KMS-11 (cell line): ENCODE measurements around the gene SMAGP.

Experiments
- H2AFZ ChIP-seq: fragments of 200-600 bp; sonication (generic); 2 replicates; pipeline ENCODE4 v1.6.1; 2016; ENCODE audit warnings: antibody characterized with exemption, mixed run types, low read depth
- H3K27ac ChIP-seq: fragments of 200-600 bp; sonication (generic); 2 replicates; pipeline ENCODE4 v1.6.1; 2016; ENCODE audit warnings: mild to moderate bottlenecking, mixed run types
- H3K27me3 ChIP-seq: fragments of 200-600 bp; sonication (generic); 2 replicates; pipeline ENCODE4 v1.6.1; 2017; ENCODE audit warnings: mild to moderate bottlenecking, low read depth, mixed run types, moderate library complexity; ENCODE audit not compliant: insufficient read depth
- H3K36me3 ChIP-seq: fragments of 200-600 bp; sonication (generic); 2 replicates; pipeline ENCODE4 v1.6.1; 2017; ENCODE audit warnings: mild to moderate bottlenecking, mixed run types; ENCODE audit not compliant: insufficient read depth
- H3K4me1 ChIP-seq: fragments of 200-600 bp; sonication (generic); 2 replicates; pipeline ENCODE4 v1.6.1; 2016; ENCODE audit warnings: mild to moderate bottlenecking, low read depth, mixed run types; ENCODE audit not compliant: poor library complexity, severe bottlenecking
- H3K4me2 ChIP-seq: fragments of 200-600 bp; sonication (generic); 2 replicates; pipeline ENCODE4 v1.7.0; 2016; ENCODE audit warnings: mild to moderate bottlenecking, mixed run types
- H3K4me3 ChIP-seq: fragments of 200-600 bp; sonication (generic); IDR thresholded peaks from 2 replicates; pipeline ENCODE4 v1.6.1; 2017; ENCODE audit warnings: low read depth, low read length, mixed read lengths; ENCODE audit not compliant: insufficient read depth
- H3K79me2 ChIP-seq: fragments of 200-600 bp; sonication (generic); 2 replicates; pipeline ENCODE4 v1.6.1; 2016; ENCODE audit warnings: low read depth, mixed run types; ENCODE audit not compliant: insufficient read depth
- H3K9ac ChIP-seq: fragments of 200-600 bp; sonication (generic); 2 replicates; pipeline ENCODE4 v1.6.1; 2016; ENCODE audit warnings: mild to moderate bottlenecking, mixed run types
- H4K20me1 ChIP-seq: fragments of 200-600 bp; sonication (generic); 2 replicates; pipeline ENCODE4 v1.6.1; 2016; ENCODE audit warnings: mild to moderate bottlenecking, mixed run types; ENCODE audit not compliant: insufficient read depth
- CTCF ChIP-seq: fragments of 200-600 bp; sonication (generic); conservative IDR thresholded peaks from 2 replicates; pipeline ENCODE4 v1.6.1; 2017; ENCODE audit warnings: low read depth, mild to moderate bottlenecking, antibody characterized with exemption, low read length, moderate library complexity, mixed read lengths

SMAGP gene

DNA sequence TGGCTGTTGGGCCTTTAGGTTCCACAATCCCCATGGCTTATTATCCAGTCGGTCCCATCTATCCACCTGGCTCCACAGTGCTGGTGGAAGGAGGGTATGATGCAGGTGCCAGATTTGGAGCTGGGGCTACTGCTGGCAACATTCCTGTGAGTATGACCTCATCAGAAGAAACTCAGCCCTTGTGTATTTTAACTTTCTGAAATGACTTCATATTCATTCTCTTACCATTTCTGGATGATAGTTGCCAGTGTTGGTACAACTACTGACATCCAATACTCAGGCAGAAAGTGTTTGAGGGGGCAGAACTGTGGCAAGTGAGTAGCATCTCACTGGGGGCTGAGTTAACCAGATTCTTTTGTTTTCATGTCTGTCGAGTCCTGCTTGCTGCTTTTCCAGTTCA is 29.2 kb downstream of the SMAGP start:
- H3K4me3 ChIP-seq = no peak overlapping the region
- no peak overlapping the region for H2AFZ ChIP-seq
- no peak for TF ChIP-seq CTCF
- 0 out of 2 replicates have a peak overlapping the region, but pooled peaks have one; percentile 93 for H3K4me2 ChIP-seq
- no peak overlapping the region for H3K9ac ChIP-seq
- H3K36me3 ChIP-seq = peaks cover 7% of the 10 kb centered on the region; the same call in 1 of the 2 replicates
- no peaks in the 10 kb centered on the region for H3K27me3 ChIP-seq
- peaks cover 19% of the 10 kb centered on the region for H3K4me1 ChIP-seq
- H3K27ac ChIP-seq = no peak overlapping the region
- H4K20me1 ChIP-seq = no peaks in the 10 kb centered on the region
- H3K79me2 ChIP-seq = peaks cover 16% of the 10 kb centered on the region

GRCh38 chr12:51238510-51239334 is 31.5 kb downstream of the SMAGP start, which contains the start of gene DAZAP2:
Gene DAZAP2, plus strand, starts transcription at chr12:51238826. Its CDS starts 82 bp downstream, at chr12:51238908.
- no peak for TF ChIP-seq CTCF
- peak within 1 kb of the TSS; percentile 99 for H3K27ac ChIP-seq

DNA sequence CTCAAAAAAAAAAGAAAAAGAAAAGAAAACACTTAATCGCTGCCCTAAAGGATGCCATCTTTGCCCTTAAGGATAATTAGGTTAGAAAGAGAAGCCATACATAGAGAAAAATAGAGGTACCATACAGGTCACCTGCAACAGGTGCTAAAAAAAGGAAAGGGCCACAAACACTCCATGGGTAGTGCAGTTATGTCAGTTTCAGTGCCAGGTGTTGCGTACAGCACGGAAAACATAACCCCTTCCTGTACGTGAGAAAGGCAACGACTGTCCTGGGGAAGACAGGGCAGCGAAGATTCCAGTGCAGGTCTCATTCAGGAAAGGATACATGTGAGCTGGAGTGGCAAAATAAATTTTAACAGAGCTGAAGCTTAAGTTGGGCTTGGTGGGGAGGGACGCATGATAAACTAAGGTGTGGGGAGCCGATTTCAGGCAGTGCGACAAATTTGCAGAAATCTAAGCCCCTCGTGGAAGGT is 32.1 kb downstream of the SMAGP start:
- H2AFZ ChIP-seq = peak overlapping the region; percentile 98
- no peak for TF ChIP-seq CTCF
- H4K20me1 ChIP-seq = no peaks in the 10 kb centered on the region
- no peaks in the 10 kb centered on the region for H3K27me3 ChIP-seq
- H3K4me1 ChIP-seq = peaks cover 19% of the 10 kb centered on the region
- H3K4me3 ChIP-seq = no peak overlapping the region
- H3K36me3 ChIP-seq = peaks cover 7% of the 10 kb centered on the region; the same call in 1 of the 2 replicates
- peak overlapping the region; percentile 99; the same call in 1 of the 2 replicates for H3K27ac ChIP-seq
- peak overlapping the region; percentile 99 for H3K4me2 ChIP-seq
- peak overlapping the region; percentile 100; the same call in 1 of the 2 replicates for H3K9ac ChIP-seq
- peaks cover 16% of the 10 kb centered on the region for H3K79me2 ChIP-seq

More at GRCh38 chr12:51238510-51239334, 31.5 kb downstream of the SMAGP start, which contains the start of gene DAZAP2:
- peak within 1 kb of the TSS; percentile 99 for H3K4me2 ChIP-seq
- peak within 1 kb of the TSS; percentile 100 for H3K9ac ChIP-seq
- peaks cover 16% of the 10 kb centered on the region for H3K79me2 ChIP-seq
- peaks cover 19% of the 10 kb centered on the region for H3K4me1 ChIP-seq
- H3K4me3 ChIP-seq = no peak within 1 kb of the TSS
- peaks cover 7% of the 10 kb centered on the region; the same call in 1 of the 2 replicates for H3K36me3 ChIP-seq
- no peaks in the 10 kb centered on the region for H3K27me3 ChIP-seq
- no peaks in the 10 kb centered on the region for H4K20me1 ChIP-seq
- peak within 1 kb of the TSS; percentile 98 for H2AFZ ChIP-seq

DNA sequence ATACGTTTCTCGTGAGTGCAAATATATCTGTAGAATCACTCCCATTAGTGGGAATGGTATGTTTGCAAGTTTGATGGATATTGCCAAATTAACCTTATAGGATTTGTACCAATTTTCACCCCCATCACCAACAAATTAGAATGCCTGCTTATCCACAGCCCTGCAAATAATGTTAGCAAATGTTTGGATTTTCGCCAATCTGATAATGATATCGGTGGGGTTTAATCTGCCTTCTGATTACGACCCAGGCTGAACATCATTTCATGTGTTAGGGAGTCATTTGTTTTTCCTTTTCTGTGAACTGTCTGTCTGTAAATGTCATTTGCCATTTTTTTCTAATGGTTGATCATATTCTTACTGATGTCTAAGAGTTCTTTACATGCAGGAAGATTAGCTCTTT is 35.7 kb downstream of the SMAGP start:
- Histone ChIP-seq H3K27ac (no peak overlapping the region), H3K79me2 (peaks cover 5% of the 10 kb centered on the region), H3K36me3 (no peaks in the 10 kb centered on the region), H3K27me3 (no peaks in the 10 kb centered on the region), H4K20me1 (no peaks in the 10 kb centered on the region), H3K4me2 (no peak overlapping the region), H3K4me3 (no peak overlapping the region), H3K4me1 (peaks cover 5% of the 10 kb centered on the region), H3K9ac (no peak overlapping the region), H2AFZ (no peak overlapping the region)
- TF ChIP-seq CTCF = no peak
